Caki2 (cell line): Measurements from ENCODE around the gene PTPRM. TPM values are rescaled to one million over a fixed set of nuclear protein-coding genes. Genes with fewer than 3 reads are reported as not detected.
"Not testable (repeated sequence)": the region's sequence is repeated elsewhere in the genome, so short reads cannot be mapped to it uniquely, and the experiment has no call there.

Source experiments
- DNase-seq: peaks from one replicate; pipeline ENCODE4 v3.0.0-alpha.2; 2015; ENCODE audit warnings: low read depth
- in situ Hi-C: cut with HindIII; loops from 2 replicates; pipeline ENCODE4 v1.10.0; 2016; ENCODE audit warnings: low sequenced_read_pairs, low pct_unique_long_range_greater_than_20kb, mixed read lengths
- total RNA-seq: library from RNA; depleted of rRNA; stranded (reverse); fragments of >200 nt; shearing (Covaris generic); gene quantifications from 2 replicates; pipeline ENCODE4 v1.2.3, GENCODE V29; 2014; ENCODE audit warnings: low replicate concordance

The PTPRM gene
- total RNA-seq, 1 experiment from 2014 or later, result 29.1 TPM

DNA sequence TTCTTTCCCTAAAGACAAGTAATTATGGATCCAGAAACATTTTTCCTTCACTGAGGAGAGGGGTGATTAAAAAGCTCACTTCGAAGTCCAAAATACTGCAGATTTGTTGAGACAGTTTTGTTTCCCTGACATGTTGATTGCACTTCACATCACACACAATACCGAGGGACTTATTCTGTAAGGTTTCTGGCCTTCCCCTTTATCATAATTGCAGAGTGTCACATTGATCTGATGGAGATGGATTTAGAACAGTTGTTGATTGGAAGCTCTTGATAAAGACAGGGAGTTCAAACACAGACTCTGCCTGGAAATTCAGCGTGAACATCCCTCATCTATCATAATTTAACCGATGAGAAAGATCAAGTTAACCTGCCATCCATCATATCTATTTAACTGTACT, 163.6 kb downstream of the PTPRM start:
- DNase-seq, result no peak
- in situ Hi-C loops, result no loop called here

DNA sequence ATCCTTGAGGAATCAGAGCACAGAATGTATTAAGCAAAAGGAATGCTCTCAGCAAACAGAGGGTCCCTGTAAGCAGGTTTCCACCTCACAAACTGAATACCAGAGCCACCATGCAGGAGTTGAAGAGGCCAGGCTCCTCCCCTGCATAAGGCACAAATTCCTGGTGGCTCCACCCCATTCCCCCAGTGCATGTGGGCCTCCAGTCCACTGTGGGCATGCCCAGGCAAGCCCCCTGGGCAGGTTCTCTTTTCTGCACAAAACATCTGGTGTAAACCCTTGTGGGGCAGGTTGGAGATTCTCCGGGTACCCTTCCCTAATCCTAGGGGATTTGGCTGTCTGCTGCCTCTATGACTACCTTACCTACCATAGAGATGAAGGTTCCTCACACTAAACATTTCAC, 166.5 kb downstream of the PTPRM start:
- in situ Hi-C loops, result no loop called here
- no peak for DNase-seq

DNA sequence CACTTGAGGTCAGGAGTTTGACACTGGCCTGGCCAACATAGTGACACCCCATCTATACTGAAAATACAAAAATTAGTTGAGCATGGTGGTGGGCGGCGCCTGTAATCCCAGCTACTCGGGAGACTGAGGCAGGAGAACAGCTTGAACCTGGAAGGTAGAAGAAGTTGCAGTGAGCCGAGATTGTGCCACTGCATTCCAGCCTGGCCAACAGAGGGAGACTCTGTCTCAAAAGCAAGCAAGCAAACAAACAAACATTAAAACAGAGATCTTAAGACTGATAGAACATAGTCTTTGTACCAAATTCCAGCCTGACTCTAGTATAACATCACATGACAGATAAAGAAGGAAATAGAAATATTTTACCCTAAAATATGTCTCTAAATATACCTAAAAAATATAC, 168.1 kb downstream of the PTPRM start:
- DNase-seq, result no peak
- in situ Hi-C loops, result no loop called here

DNA sequence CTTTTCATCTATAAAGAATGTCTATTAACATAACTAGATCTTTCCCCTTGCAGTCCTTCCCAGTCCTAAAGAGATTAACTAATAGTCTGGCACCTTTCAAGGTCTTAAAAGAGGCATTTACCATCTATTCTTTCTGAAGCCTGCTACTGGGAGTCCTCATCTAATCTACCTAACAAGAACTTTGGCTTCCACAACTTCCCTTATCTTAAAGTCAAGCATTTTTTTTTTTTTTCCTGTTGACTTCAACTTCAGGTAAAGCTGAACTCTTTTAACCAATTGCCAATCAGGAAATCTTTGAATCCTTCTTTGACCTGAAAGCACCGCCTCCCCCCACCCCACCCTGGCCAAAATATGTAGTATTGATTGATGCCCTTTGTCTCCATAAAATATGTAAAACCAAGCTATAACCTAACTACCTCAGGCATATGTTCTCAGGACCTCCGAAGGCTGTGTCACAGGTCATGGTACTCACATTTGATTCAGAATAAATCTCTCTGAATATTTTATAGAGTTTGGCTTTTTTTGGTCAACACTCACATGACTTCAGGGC, 168.6 kb downstream of the PTPRM start:
- in situ Hi-C loops, result no loop called here
- DNase-seq, result no peak

DNA sequence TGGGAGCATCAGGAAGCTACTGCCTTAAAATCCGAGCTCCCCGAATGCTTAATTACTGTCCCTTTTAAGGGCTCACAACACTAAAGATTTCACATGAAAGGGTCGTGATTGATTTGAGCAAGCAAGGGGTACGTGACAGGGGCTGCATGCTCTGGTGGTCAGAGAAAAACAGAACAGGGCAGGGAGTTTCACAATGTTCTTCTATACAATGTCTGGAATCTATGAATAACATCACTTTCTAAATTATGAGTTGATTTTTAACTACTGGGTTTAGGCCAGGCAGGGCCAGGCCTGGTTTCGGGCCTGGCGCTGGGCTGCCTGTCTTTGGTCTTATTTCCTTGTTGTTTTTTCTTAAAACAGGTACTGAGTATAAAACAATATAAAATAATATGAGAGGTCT, 169.4 kb downstream of the PTPRM start:
- DNase-seq, in situ Hi-C loops: not testable (repeated sequence)

DNA sequence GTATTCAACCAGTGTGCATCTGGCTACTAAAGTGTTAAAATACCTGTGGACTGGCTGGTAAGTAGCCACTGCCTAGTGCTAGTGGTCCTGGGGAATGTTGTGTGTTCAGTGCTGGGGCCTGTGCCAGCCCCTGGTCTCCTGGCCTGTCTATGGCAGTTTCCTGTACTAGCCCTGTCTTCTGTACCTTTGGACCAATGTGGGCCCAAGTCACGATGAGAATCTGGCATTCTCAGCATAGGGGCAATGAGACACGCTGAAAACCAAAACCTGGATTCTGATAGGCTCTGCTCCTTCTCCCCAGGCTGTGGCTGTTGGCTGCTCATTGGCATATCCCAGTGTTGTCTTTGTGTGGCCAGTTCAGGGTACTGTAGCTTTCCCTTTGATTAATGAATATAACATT, 170.4 kb downstream of the PTPRM start:
- in situ Hi-C loops, result no loop called here
- DNase-seq, result no peak

DNA sequence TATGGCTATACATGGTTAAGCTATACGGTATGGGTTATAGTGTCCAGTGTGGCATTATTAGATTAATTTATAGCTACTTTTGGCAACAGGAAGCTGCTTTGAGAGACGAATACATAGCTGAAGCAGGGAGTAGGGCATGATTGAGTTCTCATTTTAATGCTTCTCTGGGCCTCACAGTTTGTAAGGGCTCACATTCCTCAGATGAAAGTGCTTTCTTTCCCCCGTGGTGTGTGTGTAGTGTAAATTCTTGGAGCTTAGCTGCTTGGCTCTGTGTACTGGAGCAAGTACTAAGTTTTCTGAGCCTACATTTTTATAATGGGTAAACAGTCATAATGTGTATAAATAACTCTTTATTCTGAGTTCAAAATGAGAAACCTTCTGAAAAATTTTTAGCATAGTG, 173.7 kb downstream of the PTPRM start:
- in situ Hi-C loops, result no loop called here
- no peak for DNase-seq

DNA sequence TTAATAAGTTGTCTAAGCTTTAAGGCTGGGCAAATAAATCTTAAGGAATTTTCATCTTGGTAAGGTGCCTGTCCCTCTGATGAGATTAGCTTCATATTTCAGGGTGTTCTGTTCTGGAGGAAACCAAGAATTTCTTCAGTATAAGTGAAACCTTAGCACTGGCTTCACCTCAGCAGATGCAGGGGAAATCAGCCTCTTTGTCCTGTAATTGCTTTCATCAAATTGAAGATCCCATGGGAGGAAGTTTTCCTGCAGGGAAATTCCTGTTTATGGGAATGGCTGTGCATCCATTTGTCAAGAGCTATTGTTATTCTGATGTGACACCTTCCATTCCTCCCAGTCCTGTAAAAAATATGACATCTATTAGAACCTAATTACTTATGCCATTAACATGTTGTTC, 174.5 kb downstream of the PTPRM start:
- in situ Hi-C loops, result no loop called here
- no peak for DNase-seq

DNA sequence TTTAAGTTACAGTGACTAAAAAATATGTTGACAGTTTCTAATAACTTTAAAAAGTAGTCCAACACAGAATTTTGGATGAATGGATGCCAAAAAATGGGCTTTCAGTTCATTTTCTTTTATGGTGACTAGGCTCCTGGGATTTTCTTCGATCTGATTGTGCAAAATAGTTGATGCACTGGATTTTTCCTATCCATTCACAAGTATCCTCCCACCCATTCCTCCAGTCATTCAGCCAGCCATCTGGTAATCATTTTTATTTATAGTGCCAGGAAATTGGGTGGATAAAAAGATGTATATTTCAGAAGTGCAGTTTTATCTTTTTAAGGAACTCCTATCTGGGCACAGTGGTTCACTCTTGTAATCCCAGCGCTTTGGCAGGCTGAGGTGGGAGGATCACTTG, 175.1 kb downstream of the PTPRM start:
- no peak for DNase-seq

DNA sequence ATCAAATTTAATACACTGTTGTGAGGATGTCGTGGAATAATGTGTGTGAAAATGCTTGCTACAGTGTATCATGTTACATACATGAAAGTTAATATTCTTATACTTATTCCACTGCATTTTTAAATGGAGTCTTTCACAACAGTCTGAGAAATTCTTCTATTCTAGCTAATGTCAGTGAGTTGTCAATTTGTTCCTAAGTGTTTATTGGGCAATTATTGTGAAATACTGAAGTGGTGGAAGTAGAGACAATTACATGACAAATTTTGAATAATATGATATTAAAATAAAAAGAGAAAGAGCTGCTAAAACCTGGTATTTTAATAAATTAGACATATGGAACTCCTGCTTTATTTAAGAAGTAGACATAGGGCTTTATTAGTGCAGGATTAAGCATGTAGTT, 176.1 kb downstream of the PTPRM start:
- in situ Hi-C loops, result no loop called here
- no peak for DNase-seq

More for the DNA sequence above, 175.1 kb downstream of the PTPRM start:
- in situ Hi-C loops, result no loop called here

DNA sequence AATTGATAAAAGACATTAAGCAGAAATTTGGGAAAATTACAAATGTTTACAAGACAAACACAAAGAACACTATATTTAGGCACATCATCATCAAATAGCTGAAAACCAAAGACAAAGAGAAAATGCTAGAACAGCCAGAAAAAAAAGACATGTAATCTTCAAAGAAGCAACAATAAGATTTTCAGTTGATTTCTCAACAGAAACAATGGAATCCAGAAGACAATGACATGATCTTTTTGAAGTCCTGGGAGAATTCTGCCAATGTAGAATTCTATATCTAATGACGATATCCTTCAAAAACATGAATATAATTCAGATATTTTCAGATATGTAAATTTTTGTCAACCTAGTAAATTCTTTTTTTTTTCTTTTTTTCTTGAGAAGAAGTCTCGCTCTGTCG, 179.0 kb downstream of the PTPRM start:
- DNase-seq, result no peak
- in situ Hi-C loops, result no loop called here

DNA sequence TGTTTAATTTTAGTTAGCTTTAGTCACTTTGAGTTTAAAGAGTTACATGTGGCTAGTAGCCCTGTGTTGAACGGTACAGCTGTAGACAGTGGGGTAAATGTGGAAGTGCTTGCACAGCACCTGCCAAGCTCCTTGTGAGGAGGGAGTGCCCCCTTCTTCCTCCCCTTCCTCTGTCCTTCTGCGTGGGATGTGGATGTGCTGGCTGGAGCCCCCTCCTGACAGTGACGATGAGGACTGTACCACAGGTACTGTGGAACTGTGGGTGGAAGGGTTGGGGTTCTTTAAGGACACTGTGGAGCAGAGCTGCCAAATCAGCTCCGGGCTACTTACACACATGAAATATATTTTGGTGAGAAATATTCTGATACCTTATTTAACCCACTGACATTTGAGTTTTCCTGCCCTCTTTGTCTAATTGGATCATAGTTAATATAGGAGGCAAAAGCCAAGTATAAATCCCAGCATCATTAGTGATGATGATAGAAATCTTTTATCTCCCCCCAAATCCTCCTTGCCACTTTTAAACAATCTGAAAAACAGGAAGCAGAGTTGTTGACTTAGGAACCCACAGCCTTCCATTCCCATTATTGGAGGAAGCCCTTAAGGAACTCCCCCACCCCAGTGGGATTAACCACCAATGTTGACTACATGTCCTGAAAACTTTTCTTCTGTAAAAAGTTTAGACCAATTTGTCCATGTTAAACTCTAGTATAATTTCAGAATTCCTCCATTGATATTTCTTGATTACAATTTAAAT, 181.3 kb downstream of the PTPRM start:
- in situ Hi-C loops, result no loop called here
- DNase-seq, result no peak

DNA sequence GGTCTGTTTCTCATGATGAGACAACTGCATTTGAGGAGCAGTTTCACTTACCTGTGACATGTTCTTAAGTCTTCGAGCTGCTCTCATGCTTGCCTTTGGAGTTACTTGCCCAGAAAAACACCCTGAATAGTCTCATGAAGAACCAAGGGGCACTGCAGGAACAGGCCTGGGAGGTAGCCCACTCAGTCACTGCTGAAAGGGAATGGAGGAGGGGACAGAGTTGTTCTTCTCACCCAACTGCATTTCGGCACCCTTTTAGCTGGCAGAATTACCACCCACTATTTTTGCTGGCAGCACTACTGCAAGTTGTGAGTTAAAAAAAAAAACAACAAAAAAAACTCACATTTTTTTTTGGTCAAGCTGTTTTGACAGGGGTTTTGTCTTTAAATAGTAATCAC, 181.9 kb downstream of the PTPRM start:
- in situ Hi-C loops, result no loop called here
- DNase-seq, result no peak

DNA sequence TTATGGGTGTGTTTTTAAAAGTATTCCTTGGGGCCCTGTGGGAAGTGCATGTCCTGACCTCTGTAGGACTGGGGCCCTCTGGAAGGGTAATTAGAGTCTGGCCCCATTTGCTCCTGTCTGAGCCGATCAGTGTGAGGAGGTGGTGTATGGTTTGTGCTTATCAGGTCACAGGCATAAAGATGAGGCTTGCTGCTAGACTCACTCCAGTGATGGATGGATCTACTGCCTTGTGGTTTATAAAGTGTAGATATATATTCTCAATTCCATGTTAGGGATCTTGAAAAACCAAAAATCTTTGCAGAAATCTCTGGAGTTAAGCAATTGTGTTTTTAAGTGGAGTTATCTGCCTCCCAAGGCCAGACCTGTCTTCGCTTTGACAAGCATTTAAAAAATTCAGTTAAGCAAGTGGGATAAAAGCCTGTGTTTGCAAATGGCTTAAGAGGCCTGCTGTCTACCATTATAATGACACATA, 182.4 kb downstream of the PTPRM start:
- in situ Hi-C loops, result no loop called here
- DNase-seq, result no peak

DNA sequence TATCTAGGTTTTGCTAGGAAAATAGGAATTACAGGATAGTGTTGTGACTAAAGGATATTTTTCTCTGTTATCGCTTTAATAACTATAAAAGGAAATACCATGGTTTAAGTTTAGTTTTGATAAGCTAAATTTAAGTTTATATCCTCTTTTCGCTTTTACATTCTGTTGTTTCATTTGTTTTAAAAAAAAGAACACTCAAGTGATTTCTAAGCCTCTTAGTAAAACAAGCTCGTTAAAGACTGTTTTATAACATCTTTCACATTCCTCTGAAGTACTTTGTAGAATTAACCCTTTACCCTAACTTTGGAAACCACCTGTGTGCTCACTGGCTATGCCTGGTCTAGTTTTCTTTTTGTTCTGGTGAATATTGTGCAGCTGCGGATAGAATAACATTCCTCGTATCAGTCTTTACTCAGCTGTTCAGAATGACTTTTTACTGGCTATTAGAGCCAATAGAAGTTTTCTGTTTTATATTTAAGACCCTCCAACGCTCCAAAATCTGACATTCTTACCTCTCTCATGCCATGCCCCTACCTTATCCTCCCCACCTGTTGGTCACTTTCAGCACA, 183.1 kb downstream of the PTPRM start:
- no peak for DNase-seq
- in situ Hi-C loops, result no loop called here

DNA sequence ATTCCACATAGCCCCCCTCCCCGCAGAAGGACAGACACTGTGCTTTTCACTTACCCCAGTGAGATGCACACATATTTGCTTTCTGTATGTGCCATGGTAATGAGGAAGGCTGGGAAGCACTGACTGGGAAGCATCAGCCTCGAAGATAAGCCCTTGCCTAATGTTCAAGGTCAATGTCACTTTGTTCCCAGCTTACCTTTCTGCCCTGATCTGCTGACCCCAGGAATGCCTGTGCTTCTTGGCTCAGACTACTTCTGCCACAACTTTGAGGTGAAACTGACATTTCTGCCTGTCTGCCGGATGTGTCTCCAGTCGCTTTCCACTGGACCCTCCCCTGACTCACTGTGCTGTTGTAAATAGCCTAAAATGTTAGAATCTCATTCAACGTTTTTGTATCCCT, 183.8 kb downstream of the PTPRM start:
- in situ Hi-C loops, result no loop called here
- DNase-seq, result no peak

DNA sequence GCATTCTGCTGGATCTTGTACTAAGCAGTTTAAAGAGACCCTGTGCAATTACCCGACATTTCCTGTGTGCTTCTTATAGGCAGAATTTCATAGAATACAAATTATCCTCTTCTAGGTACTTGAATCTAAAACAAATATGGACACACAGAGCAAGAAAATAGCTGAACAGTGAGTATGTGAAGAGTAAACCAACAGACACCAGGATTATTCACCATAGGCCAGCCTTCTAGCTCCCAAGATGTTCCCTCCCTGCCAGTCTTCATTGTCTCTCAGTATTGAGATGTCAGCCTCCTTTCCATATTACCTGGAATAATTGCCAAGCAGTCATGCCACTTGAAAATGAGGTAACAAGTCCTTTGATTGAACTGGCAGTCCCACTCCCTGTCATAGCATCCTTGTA, 187.1 kb downstream of the PTPRM start:
- in situ Hi-C loops, result no loop called here
- DNase-seq, result no peak

DNA sequence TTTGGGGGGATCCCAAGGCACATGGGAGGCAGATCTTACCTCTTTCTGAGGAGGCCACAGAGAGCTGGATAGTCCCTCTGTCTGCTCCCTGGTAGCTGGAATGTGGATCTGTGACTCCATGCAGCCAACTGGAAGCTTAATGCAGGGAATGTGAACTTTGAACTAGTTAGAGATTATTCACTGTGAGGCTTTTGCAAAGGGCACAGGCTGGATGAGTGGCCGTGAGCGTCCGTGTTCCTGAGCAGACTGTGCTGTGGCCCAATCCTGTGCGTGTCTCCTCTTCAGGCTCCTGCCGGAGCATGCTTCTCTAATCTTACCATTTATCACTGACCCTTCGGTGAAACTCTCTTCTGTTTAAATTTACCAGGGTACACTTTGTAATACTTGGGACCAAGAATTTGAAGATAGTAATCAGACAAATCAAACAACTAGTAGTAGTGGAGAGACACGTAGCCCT, 187.6 kb downstream of the PTPRM start:
- in situ Hi-C loops, result no loop called here
- DNase-seq, result no peak

DNA sequence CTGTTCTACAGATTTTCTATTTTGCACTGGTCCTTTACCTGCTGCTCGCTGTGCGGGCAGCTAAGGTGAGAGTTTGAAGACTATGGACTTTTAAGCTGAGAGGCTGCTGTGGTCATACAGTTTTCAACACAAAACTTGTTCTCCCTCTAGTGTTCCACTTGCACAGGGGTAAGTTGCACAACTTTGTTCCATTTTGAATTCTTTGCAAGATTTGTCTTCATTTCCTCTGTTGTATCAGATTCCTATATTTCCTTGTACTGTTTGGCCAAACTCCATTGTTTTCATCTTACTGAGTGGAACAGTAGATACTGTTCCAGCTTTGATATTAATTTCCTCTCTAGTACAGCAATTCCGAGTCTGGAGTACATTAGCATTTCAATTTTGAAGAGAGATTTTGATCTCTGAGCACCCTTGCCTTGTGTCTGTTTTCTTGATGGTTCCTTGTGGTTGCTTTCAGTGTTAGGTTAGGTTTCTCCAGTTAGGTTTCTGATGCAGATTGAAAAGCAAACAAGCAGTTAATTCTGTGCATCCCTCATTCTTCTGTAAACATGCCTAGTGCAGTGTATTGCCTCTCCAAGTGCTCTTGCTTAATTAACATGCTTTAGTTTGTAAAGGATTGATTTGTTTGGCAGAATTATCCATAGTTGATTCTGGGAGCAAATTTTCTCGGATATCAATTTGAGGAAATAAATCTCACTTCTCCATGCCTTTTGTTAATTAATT, 188.8 kb downstream of the PTPRM start:
- in situ Hi-C loops, result no loop called here
- no peak for DNase-seq
